Karpas-422 (cell line): ENCODE results near the gene DDIT3. TPM values are rescaled to one million over a fixed set of nuclear protein-coding genes. Genes with fewer than 3 reads are reported as not detected.

Source experiments
- DNase-seq: peaks from one replicate; pipeline ENCODE4 v3.0.0-alpha.2; 2015
- H2AFZ ChIP-seq: fragments of 200-600 bp; sonication (generic); 2 replicates; pipeline ENCODE4 v1.6.1; 2014; ENCODE audit warnings: antibody characterized with exemption, low read length, mixed read lengths
- H3K27ac ChIP-seq: fragments of 200-600 bp; sonication (generic); 2 replicates; pipeline ENCODE4 v1.5.1; 2014; ENCODE audit warnings: mild to moderate bottlenecking, low read length, moderate library complexity
- H3K27me3 ChIP-seq: fragments of 200-600 bp; sonication (generic); 2 replicates; pipeline ENCODE4 v1.6.1; 2014; ENCODE audit warnings: low read length, mixed read lengths
- H3K36me3 ChIP-seq: fragments of 200-600 bp; sonication (generic); 2 replicates; pipeline ENCODE4 v1.6.1; 2014; ENCODE audit warnings: low read length, mixed read lengths; ENCODE audit not compliant: insufficient read depth
- H3K4me1 ChIP-seq: fragments of 200-600 bp; sonication (generic); 2 replicates; pipeline ENCODE4 v1.6.1; 2014; ENCODE audit warnings: mild to moderate bottlenecking, low read length, mixed read lengths
- H3K4me2 ChIP-seq: fragments of 200-600 bp; sonication (generic); 2 replicates; pipeline ENCODE4 v1.6.1; 2014; ENCODE audit warnings: low read length, low read depth, mild to moderate bottlenecking; ENCODE audit not compliant: poor library complexity, severe bottlenecking
- H3K4me3 ChIP-seq: fragments of 200-600 bp; sonication (generic); 2 replicates; pipeline ENCODE4 v1.5.1; 2014; ENCODE audit warnings: mild to moderate bottlenecking, antibody characterized with exemption, low read length, mixed read lengths
- H3K79me2 ChIP-seq: fragments of 200-600 bp; sonication (generic); 2 replicates; pipeline ENCODE4 v1.6.1; 2014; ENCODE audit warnings: mild to moderate bottlenecking, low read length, mixed read lengths
- H3K9ac ChIP-seq: fragments of 200-600 bp; sonication (generic); 2 replicates; pipeline ENCODE4 v1.6.0; 2014; ENCODE audit warnings: low read length
- H3K9me2 ChIP-seq: fragments of 200-600 bp; sonication (generic), shearing (Covaris generic); replicated peaks from 2 replicates; pipeline ENCODE4 v1.6.0; 2014; ENCODE audit warnings: mild to moderate bottlenecking, low read length, moderate library complexity; ENCODE audit not compliant: insufficient read depth
- H3K9me3 ChIP-seq: fragments of 300-700, 200-600 bp; sonication (generic); 2 replicates; pipeline ENCODE4 v1.6.1; 2014; ENCODE audit warnings: low read length, mixed read lengths
- H4K20me1 ChIP-seq: fragments of 200-600 bp; sonication (generic); 2 replicates; pipeline ENCODE4 v1.6.1; 2014; ENCODE audit warnings: mild to moderate bottlenecking, antibody characterized with exemption, low read length, low read depth; ENCODE audit not compliant: insufficient read depth
- total RNA-seq: library from RNA; depleted of rRNA; stranded (reverse); fragments of >200 nt; shearing (Covaris generic); gene quantifications from 2 replicates; pipeline ENCODE4 v1.2.3, GENCODE V29; 2014; ENCODE audit warnings: low replicate concordance

The DDIT3 gene
- total RNA-seq, 1 experiment from 2014 or later, result 54.3 TPM

- no peaks in the 10 kb centered on the region for H3K27me3 ChIP-seq
- no peak overlapping the region for H3K4me2 ChIP-seq
- H3K9me3 ChIP-seq, result no peaks in the 10 kb centered on the region
- H4K20me1 ChIP-seq, result no peaks in the 10 kb centered on the region
- no peak overlapping the region for H3K9ac ChIP-seq
- DNase-seq, result no peak
- H3K79me2 ChIP-seq, result no peaks in the 10 kb centered on the region
- H3K9me2 ChIP-seq, result no peaks in the 10 kb centered on the region
- no peaks in the 10 kb centered on the region for H3K4me1 ChIP-seq
- H3K36me3 ChIP-seq, result peaks cover 22% of the 10 kb centered on the region
- H2AFZ ChIP-seq, result no peak overlapping the region
- no peak overlapping the region for H3K27ac ChIP-seq
- no peak overlapping the region for H3K4me3 ChIP-seq
Observed at GRCh38 chr12:57533108-57533507, 12.8 kb upstream of the DDIT3 start.

GRCh38 chr12:57531836-57532235 lies 11.5 kb upstream of the DDIT3 start:
- no peak overlapping the region for H3K4me3 ChIP-seq
- peaks cover 29% of the 10 kb centered on the region for H3K36me3 ChIP-seq
- no peak overlapping the region for H2AFZ ChIP-seq
- no peak for DNase-seq
- no peaks in the 10 kb centered on the region for H4K20me1 ChIP-seq
- no peak overlapping the region for H3K9ac ChIP-seq
- H3K9me3 ChIP-seq, result no peaks in the 10 kb centered on the region
- H3K27ac ChIP-seq, result no peak overlapping the region
- H3K79me2 ChIP-seq, result 0 out of 2 replicates have a peak, but pooled peaks cover 8% of the 10 kb centered on the region
- H3K4me2 ChIP-seq, result no peak overlapping the region
- H3K9me2 ChIP-seq, result no peaks in the 10 kb centered on the region
- no peaks in the 10 kb centered on the region for H3K4me1 ChIP-seq
- no peaks in the 10 kb centered on the region for H3K27me3 ChIP-seq

GRCh38 chr12:57530396-57531142 lies 10.3 kb upstream of the DDIT3 start:
- no peak overlapping the region for H2AFZ ChIP-seq
- H3K9me2 ChIP-seq, result no peaks in the 10 kb centered on the region
- no peaks in the 10 kb centered on the region for H3K27me3 ChIP-seq
- no peak overlapping the region for H3K4me3 ChIP-seq
- no peak overlapping the region for H3K9ac ChIP-seq
- peaks cover 29% of the 10 kb centered on the region for H3K36me3 ChIP-seq
- H3K79me2 ChIP-seq, result 0 out of 2 replicates have a peak, but pooled peaks cover 8% of the 10 kb centered on the region
- H3K9me3 ChIP-seq, result no peaks in the 10 kb centered on the region
- no peaks in the 10 kb centered on the region for H3K4me1 ChIP-seq
- DNase-seq, result no peak
- no peaks in the 10 kb centered on the region for H4K20me1 ChIP-seq
- H3K4me2 ChIP-seq, result no peak overlapping the region
- no peak overlapping the region for H3K27ac ChIP-seq

- Histone ChIP-seq H3K36me3 (peaks cover 29% of the 10 kb centered on the region), H3K4me1 (peaks cover 6% of the 10 kb centered on the region), H3K9me2 (no peaks in the 10 kb centered on the region), H3K9ac (no peak overlapping the region), H4K20me1 (no peaks in the 10 kb centered on the region), H3K4me2 (no peak overlapping the region), H3K27me3 (no peaks in the 10 kb centered on the region), H2AFZ (no peak overlapping the region), H3K9me3 (no peaks in the 10 kb centered on the region), H3K79me2 (peaks cover 11% of the 10 kb centered on the region; the same call in 1 of the 2 replicates), H3K27ac (no peak overlapping the region), H3K4me3 (no peak overlapping the region)
- DNase-seq, result no peak
Observed at GRCh38 chr12:57529831-57530230, 9.5 kb upstream of the DDIT3 start.

GRCh38 chr12:57528831-57529555 lies 8.7 kb upstream of the DDIT3 start:
- H3K79me2 ChIP-seq, result peaks cover 19% of the 10 kb centered on the region
- peaks cover 15% of the 10 kb centered on the region for H3K4me1 ChIP-seq
- no peak for DNase-seq
- no peaks in the 10 kb centered on the region for H3K27me3 ChIP-seq
- no peak overlapping the region for H2AFZ ChIP-seq
- H3K27ac ChIP-seq, result no peak overlapping the region
- no peak overlapping the region for H3K4me3 ChIP-seq
- H4K20me1 ChIP-seq, result 0 out of 2 replicates have a peak, but pooled peaks cover 4% of the 10 kb centered on the region
- H3K9me3 ChIP-seq, result no peaks in the 10 kb centered on the region
- H3K4me2 ChIP-seq, result no peak overlapping the region
- H3K9ac ChIP-seq, result no peak overlapping the region
- no peaks in the 10 kb centered on the region for H3K9me2 ChIP-seq
- H3K36me3 ChIP-seq, result peaks cover 27% of the 10 kb centered on the region

- Histone ChIP-seq H3K4me2 (no peak overlapping the region), H3K9ac (no peak overlapping the region), H3K4me1 (peaks cover 23% of the 10 kb centered on the region), H3K79me2 (peaks cover 27% of the 10 kb centered on the region), H3K27ac (no peak overlapping the region), H3K4me3 (no peak overlapping the region), H3K9me2 (no peaks in the 10 kb centered on the region), H3K36me3 (peaks cover 25% of the 10 kb centered on the region), H3K9me3 (no peaks in the 10 kb centered on the region), H4K20me1 (0 out of 2 replicates have a peak, but pooled peaks cover 10% of the 10 kb centered on the region), H2AFZ (no peak overlapping the region), H3K27me3 (no peaks in the 10 kb centered on the region)
- DNase-seq, result no peak
Observed at GRCh38 chr12:57528176-57528575, 7.9 kb upstream of the DDIT3 start.

- H3K4me1 ChIP-seq, result peaks cover 24% of the 10 kb centered on the region
- no peaks in the 10 kb centered on the region for H3K27me3 ChIP-seq
- 0 out of 2 replicates have a peak overlapping the region, but pooled peaks have one; percentile 9 for H3K9ac ChIP-seq
- no peak overlapping the region for H3K4me2 ChIP-seq
- no peak overlapping the region for H3K4me3 ChIP-seq
- DNase-seq, result no peak
- H2AFZ ChIP-seq, result no peak overlapping the region
- 0 out of 2 replicates have a peak, but pooled peaks cover 11% of the 10 kb centered on the region for H4K20me1 ChIP-seq
- no peaks in the 10 kb centered on the region for H3K9me3 ChIP-seq
- peaks cover 29% of the 10 kb centered on the region for H3K79me2 ChIP-seq
- peaks cover 25% of the 10 kb centered on the region for H3K36me3 ChIP-seq
- H3K9me2 ChIP-seq, result no peaks in the 10 kb centered on the region
- no peak overlapping the region for H3K27ac ChIP-seq
Observed at GRCh38 chr12:57527184-57527583, 6.9 kb upstream of the DDIT3 start.

DNA sequence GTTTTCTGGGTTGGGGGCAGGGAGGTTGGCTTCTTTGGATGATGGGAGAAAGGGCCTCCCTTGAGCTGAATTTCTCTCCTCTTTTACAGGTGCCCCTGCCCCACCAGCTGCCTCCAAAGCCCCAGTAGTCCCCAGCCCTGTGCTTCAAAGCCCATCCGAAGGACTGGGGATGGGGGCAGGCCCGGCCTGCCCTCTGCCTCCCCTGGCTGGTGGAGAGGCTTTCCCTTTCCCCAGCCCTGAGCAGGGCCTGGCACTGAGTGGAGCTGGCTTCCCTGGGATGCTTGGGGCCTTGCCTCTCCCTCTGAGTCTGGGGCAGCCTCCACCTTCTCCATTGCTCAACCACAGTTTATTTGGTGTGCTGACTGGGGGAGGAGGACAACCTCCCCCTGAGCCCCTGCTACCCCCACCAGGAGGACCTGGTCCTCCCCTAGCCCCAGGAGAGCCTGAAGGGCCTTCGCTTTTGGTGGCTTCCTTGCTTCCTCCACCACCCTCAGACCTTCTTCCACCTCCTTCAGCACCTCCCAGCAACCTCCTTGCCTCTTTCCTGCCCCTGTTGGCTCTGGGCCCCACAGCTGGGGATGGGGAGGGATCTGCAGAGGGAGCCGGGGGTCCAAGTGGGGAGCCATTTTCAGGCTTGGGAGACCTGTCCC lies 6.3 kb upstream of the DDIT3 start:
- Histone ChIP-seq H4K20me1 (0 out of 2 replicates have a peak, but pooled peaks cover 11% of the 10 kb centered on the region), H3K4me1 (peaks cover 30% of the 10 kb centered on the region), H3K9me2 (no peaks in the 10 kb centered on the region), H2AFZ (no peak overlapping the region), H3K27ac (no peak overlapping the region), H3K9ac (0 out of 2 replicates have a peak overlapping the region, but pooled peaks have one; percentile 9), H3K4me2 (no peak overlapping the region), H3K79me2 (peaks cover 29% of the 10 kb centered on the region), H3K9me3 (no peaks in the 10 kb centered on the region), H3K4me3 (no peak overlapping the region), H3K27me3 (no peaks in the 10 kb centered on the region), H3K36me3 (peaks cover 25% of the 10 kb centered on the region)
- no peak for DNase-seq
